Measurements from ENCODE around the gene EPB41L4B. TPM values are rescaled to one million over a fixed set of nuclear protein-coding genes. Genes with fewer than 3 reads are reported as not detected.

EPB41L4B gene
- polyA plus RNA-seq, 2 donors, result 0.62 to 1.3 TPM

- Histone ChIP-seq H3K9me3 (ENCODE audit: control insufficient read depth in 2 of 2, insufficient read depth in 1 of 2, low read depth in 1 of 2, low read length in 1 of 2) (no peaks in the 10 kb centered on the region), H3K36me3 (ENCODE audit: control insufficient read depth in 2 of 2, insufficient read depth in 2 of 2, low read length in 1 of 2) (no peaks in the 10 kb centered on the region), H3K4me1 (ENCODE audit: control insufficient read depth in 2 of 2, insufficient read depth in 2 of 2, low read length in 1 of 2) (no peaks in the 10 kb centered on the region), H3K27me3 (ENCODE audit: control insufficient read depth in 1 of 2, insufficient read depth in 2 of 2, low read length in 2 of 2) (peaks cover 0 to 9% of the 10 kb centered on the region in 2 donors), H3K4me3 (ENCODE audit: low read depth in 1 of 2, low read length in 2 of 2) (no peak overlapping the region), H3K27ac (ENCODE audit: low read depth in 2 of 2, low read length in 1 of 2) (no peak overlapping the region)
- WGBS, 2 donors, result 92 to 93% methylated on average over 5 of the region's 5 CpGs
These were observed 153.1 kb downstream of the EPB41L4B start for GRCh38 chr9:109167716-109168115.

- peaks cover 0 to 9% of the 10 kb centered on the region in 2 donors for H3K27me3 ChIP-seq (ENCODE audit: control insufficient read depth in 1 of 2, insufficient read depth in 2 of 2, low read length in 2 of 2)
- no peaks in the 10 kb centered on the region for H3K4me1 ChIP-seq (ENCODE audit: control insufficient read depth in 2 of 2, insufficient read depth in 2 of 2, low read length in 1 of 2)
- 7 to 12% methylated on average over 48 to 85 of the region's 86 CpGs for WGBS, 2 donors
- no peak within 1 kb of the TSS for H3K27ac ChIP-seq (ENCODE audit: low read depth in 2 of 2, low read length in 1 of 2)
- no peaks in the 10 kb centered on the region for H3K36me3 ChIP-seq (ENCODE audit: control insufficient read depth in 2 of 2, insufficient read depth in 2 of 2, low read length in 1 of 2)
- no peaks in the 10 kb centered on the region for H3K9me3 ChIP-seq (ENCODE audit: control insufficient read depth in 2 of 2, insufficient read depth in 1 of 2, low read depth in 1 of 2, low read length in 1 of 2)
- H3K4me3 ChIP-seq (ENCODE audit: low read depth in 1 of 2, low read length in 2 of 2), result peak within 1 kb of the TSS; percentile 11 to 36
These were observed 153.9 kb downstream of the EPB41L4B start, which contains the start of gene FRRS1L for GRCh38 chr9:109166771-109167601. Gene FRRS1L, minus strand, starts transcription at chr9:109167249. Its CDS starts 111 bp downstream, at chr9:109167138.

- no peak overlapping the region for H3K27ac ChIP-seq (ENCODE audit: low read depth in 2 of 2, low read length in 1 of 2)
- H3K9me3 ChIP-seq (ENCODE audit: control insufficient read depth in 2 of 2, insufficient read depth in 1 of 2, low read depth in 1 of 2, low read length in 1 of 2), result no peaks in the 10 kb centered on the region
- no peak overlapping the region for H3K4me3 ChIP-seq (ENCODE audit: low read depth in 1 of 2, low read length in 2 of 2)
- H3K36me3 ChIP-seq (ENCODE audit: control insufficient read depth in 2 of 2, insufficient read depth in 2 of 2, low read length in 1 of 2), result no peaks in the 10 kb centered on the region
- WGBS, 2 donors, result 82 to 86% methylated on average over 16 of the region's 16 CpGs
- H3K27me3 ChIP-seq (ENCODE audit: control insufficient read depth in 1 of 2, insufficient read depth in 2 of 2, low read length in 2 of 2), result peaks cover 0 to 9% of the 10 kb centered on the region in 2 donors
- no peaks in the 10 kb centered on the region for H3K4me1 ChIP-seq (ENCODE audit: control insufficient read depth in 2 of 2, insufficient read depth in 2 of 2, low read length in 1 of 2)
These were observed 154.6 kb downstream of the EPB41L4B start for GRCh38 chr9:109166171-109166770.

GRCh38 chr9:109164042-109164441 lies 156.8 kb downstream of the EPB41L4B start:
- 79 to 82% methylated on average over 5 of the region's 5 CpGs for WGBS, 2 donors
- H3K4me1 ChIP-seq (ENCODE audit: control insufficient read depth in 2 of 2, insufficient read depth in 2 of 2, low read length in 1 of 2), result no peaks in the 10 kb centered on the region
- H3K27ac ChIP-seq (ENCODE audit: low read depth in 2 of 2, low read length in 1 of 2), result no peak overlapping the region
- no peaks in the 10 kb centered on the region for H3K9me3 ChIP-seq (ENCODE audit: control insufficient read depth in 2 of 2, insufficient read depth in 1 of 2, low read depth in 1 of 2, low read length in 1 of 2)
- H3K36me3 ChIP-seq (ENCODE audit: control insufficient read depth in 2 of 2, insufficient read depth in 2 of 2, low read length in 1 of 2), result no peaks in the 10 kb centered on the region
- H3K27me3 ChIP-seq (ENCODE audit: control insufficient read depth in 1 of 2, insufficient read depth in 2 of 2, low read length in 2 of 2), result peaks cover 0 to 9% of the 10 kb centered on the region in 2 donors
- no peak overlapping the region for H3K4me3 ChIP-seq (ENCODE audit: low read depth in 1 of 2, low read length in 2 of 2)

DNA sequence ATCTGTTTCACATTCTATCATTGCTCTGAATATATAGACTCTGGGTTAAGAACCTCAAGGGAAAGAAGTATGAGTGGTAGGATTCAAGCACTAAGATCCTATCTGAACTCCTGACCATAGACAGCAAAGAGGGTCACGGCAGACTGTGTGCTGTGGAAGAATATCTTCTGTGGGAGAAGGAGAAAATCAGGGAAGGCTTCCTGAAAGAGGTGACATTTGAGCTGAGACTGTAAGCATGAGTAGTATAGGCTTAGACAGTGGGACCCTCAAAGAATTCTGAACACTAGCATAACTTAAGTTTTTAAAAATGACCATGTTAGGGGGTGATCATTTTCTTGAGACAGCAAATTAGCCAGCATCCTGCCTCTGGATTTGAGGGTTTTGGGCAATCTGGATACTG lies 157.7 kb downstream of the EPB41L4B start:
- H3K27me3 ChIP-seq (ENCODE audit: control insufficient read depth in 1 of 2, insufficient read depth in 2 of 2, low read length in 2 of 2), result peaks cover 0 to 9% of the 10 kb centered on the region in 2 donors
- no peaks in the 10 kb centered on the region for H3K36me3 ChIP-seq (ENCODE audit: control insufficient read depth in 2 of 2, insufficient read depth in 2 of 2, low read length in 1 of 2)
- no peak overlapping the region for H3K4me3 ChIP-seq (ENCODE audit: low read depth in 1 of 2, low read length in 2 of 2)
- H3K9me3 ChIP-seq (ENCODE audit: control insufficient read depth in 2 of 2, insufficient read depth in 1 of 2, low read depth in 1 of 2, low read length in 1 of 2), result no peaks in the 10 kb centered on the region
- H3K4me1 ChIP-seq (ENCODE audit: control insufficient read depth in 2 of 2, insufficient read depth in 2 of 2, low read length in 1 of 2), result no peaks in the 10 kb centered on the region
- WGBS, 2 donors, result 96 to 100% methylated on average over 1 of the region's 1 CpG
- H3K27ac ChIP-seq (ENCODE audit: low read depth in 2 of 2, low read length in 1 of 2), result no peak overlapping the region

GRCh38 chr9:109162677-109163076 lies 158.2 kb downstream of the EPB41L4B start:
- H3K27ac ChIP-seq (ENCODE audit: low read depth in 2 of 2, low read length in 1 of 2), result no peak overlapping the region
- 79 to 93% methylated on average over 3 of the region's 3 CpGs for WGBS, 2 donors

GRCh38 chr9:109161471-109161870 lies 159.4 kb downstream of the EPB41L4B start:
- Histone ChIP-seq H3K4me3 (ENCODE audit: low read depth in 1 of 2, low read length in 2 of 2) (no peak overlapping the region), H3K4me1 (ENCODE audit: control insufficient read depth in 2 of 2, insufficient read depth in 2 of 2, low read length in 1 of 2) (no peaks in the 10 kb centered on the region), H3K9me3 (ENCODE audit: control insufficient read depth in 2 of 2, insufficient read depth in 1 of 2, low read depth in 1 of 2, low read length in 1 of 2) (no peaks in the 10 kb centered on the region), H3K27ac (ENCODE audit: low read depth in 2 of 2, low read length in 1 of 2) (no peak overlapping the region), H3K27me3 (ENCODE audit: control insufficient read depth in 1 of 2, insufficient read depth in 2 of 2, low read length in 2 of 2) (peaks cover 0 to 4% of the 10 kb centered on the region in 2 donors), H3K36me3 (ENCODE audit: control insufficient read depth in 2 of 2, insufficient read depth in 2 of 2, low read length in 1 of 2) (no peaks in the 10 kb centered on the region)
- WGBS, 2 donors, result 80 to 96% methylated on average over 3 of the region's 3 CpGs

More at GRCh38 chr9:109162677-109163076, 158.2 kb downstream of the EPB41L4B start:
- Histone ChIP-seq H3K27me3 (ENCODE audit: control insufficient read depth in 1 of 2, insufficient read depth in 2 of 2, low read length in 2 of 2) (peaks cover 0 to 9% of the 10 kb centered on the region in 2 donors), H3K4me1 (ENCODE audit: control insufficient read depth in 2 of 2, insufficient read depth in 2 of 2, low read length in 1 of 2) (no peaks in the 10 kb centered on the region), H3K9me3 (ENCODE audit: control insufficient read depth in 2 of 2, insufficient read depth in 1 of 2, low read depth in 1 of 2, low read length in 1 of 2) (no peaks in the 10 kb centered on the region), H3K36me3 (ENCODE audit: control insufficient read depth in 2 of 2, insufficient read depth in 2 of 2, low read length in 1 of 2) (no peaks in the 10 kb centered on the region), H3K4me3 (ENCODE audit: low read depth in 1 of 2, low read length in 2 of 2) (no peak overlapping the region)

GRCh38 chr9:109159583-109159982 lies 161.3 kb downstream of the EPB41L4B start:
- H3K36me3 ChIP-seq (ENCODE audit: control insufficient read depth in 2 of 2, insufficient read depth in 2 of 2, low read length in 1 of 2), result no peaks in the 10 kb centered on the region
- H3K4me3 ChIP-seq (ENCODE audit: low read depth in 1 of 2, low read length in 2 of 2), result no peak overlapping the region
- no peaks in the 10 kb centered on the region for H3K4me1 ChIP-seq (ENCODE audit: control insufficient read depth in 2 of 2, insufficient read depth in 2 of 2, low read length in 1 of 2)
- WGBS, 2 donors, result 84 to 85% methylated on average over 4 of the region's 4 CpGs
- no peaks in the 10 kb centered on the region for H3K9me3 ChIP-seq (ENCODE audit: control insufficient read depth in 2 of 2, insufficient read depth in 1 of 2, low read depth in 1 of 2, low read length in 1 of 2)
- no peaks in the 10 kb centered on the region for H3K27me3 ChIP-seq (ENCODE audit: control insufficient read depth in 1 of 2, insufficient read depth in 2 of 2, low read length in 2 of 2)
- H3K27ac ChIP-seq (ENCODE audit: low read depth in 2 of 2, low read length in 1 of 2), result no peak overlapping the region

DNA sequence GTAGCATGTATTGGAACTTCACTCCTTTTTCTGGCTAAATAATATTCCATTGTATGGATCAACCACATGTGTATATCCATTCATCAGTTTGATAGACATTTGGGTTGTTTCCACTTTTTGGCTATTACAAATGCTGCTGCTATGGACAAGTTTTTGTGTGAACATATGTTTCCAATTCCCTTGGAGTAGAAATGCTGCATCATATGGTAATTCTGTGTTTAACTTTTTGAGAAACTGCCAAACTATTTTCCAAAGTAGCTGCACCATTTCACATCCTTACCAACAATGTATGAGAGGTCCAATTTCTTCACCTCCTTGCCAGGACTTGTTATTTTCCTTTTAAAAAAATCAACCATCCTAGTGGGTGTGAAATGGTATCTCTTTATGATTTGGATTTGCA lies 162.2 kb downstream of the EPB41L4B start:
- Histone ChIP-seq H3K27me3 (ENCODE audit: control insufficient read depth in 1 of 2, insufficient read depth in 2 of 2, low read length in 2 of 2) (no peaks in the 10 kb centered on the region), H3K4me1 (ENCODE audit: control insufficient read depth in 2 of 2, insufficient read depth in 2 of 2, low read length in 1 of 2) (no peaks in the 10 kb centered on the region)

More for the DNA sequence above, 162.2 kb downstream of the EPB41L4B start:
- Histone ChIP-seq H3K36me3 (ENCODE audit: control insufficient read depth in 2 of 2, insufficient read depth in 2 of 2, low read length in 1 of 2) (no peaks in the 10 kb centered on the region), H3K4me3 (ENCODE audit: low read depth in 1 of 2, low read length in 2 of 2) (no peak overlapping the region), H3K9me3 (ENCODE audit: control insufficient read depth in 2 of 2, insufficient read depth in 1 of 2, low read depth in 1 of 2, low read length in 1 of 2) (peaks cover 0 to 4% of the 10 kb centered on the region in 2 donors), H3K27ac (ENCODE audit: low read depth in 2 of 2, low read length in 1 of 2) (no peak overlapping the region)
